Activated naive CD8-positive, alpha-beta T cell (primary cell): ENCODE data around the gene PTPN22.
A peak's percentile ranks its signal among the peaks of the same experiment; 100 is the strongest.

Experiments used
- H3K27ac Mint-ChIP-seq: one replicate; pipeline ENCODE4 v1.8.0; 2021; ENCODE audit warnings: mixed read lengths
- H3K27me3 Mint-ChIP-seq: one replicate; pipeline ENCODE4 v1.8.0; 2021; ENCODE audit warnings: mixed read lengths
- H3K36me3 Mint-ChIP-seq: one replicate; pipeline ENCODE4 v1.8.0; 2021; ENCODE audit warnings: mixed read lengths
- H3K4me1 Mint-ChIP-seq: one replicate; pipeline ENCODE4 v1.8.0; 2021; ENCODE audit warnings: low read depth, mixed read lengths
- H3K4me3 Mint-ChIP-seq: one replicate; pipeline ENCODE4 v1.8.0; 2021; ENCODE audit warnings: mild to moderate bottlenecking, mixed read lengths
- H3K9me3 Mint-ChIP-seq: one replicate; pipeline ENCODE4 v1.8.0; 2021; ENCODE audit warnings: low read depth, mixed read lengths

The PTPN22 gene

DNA sequence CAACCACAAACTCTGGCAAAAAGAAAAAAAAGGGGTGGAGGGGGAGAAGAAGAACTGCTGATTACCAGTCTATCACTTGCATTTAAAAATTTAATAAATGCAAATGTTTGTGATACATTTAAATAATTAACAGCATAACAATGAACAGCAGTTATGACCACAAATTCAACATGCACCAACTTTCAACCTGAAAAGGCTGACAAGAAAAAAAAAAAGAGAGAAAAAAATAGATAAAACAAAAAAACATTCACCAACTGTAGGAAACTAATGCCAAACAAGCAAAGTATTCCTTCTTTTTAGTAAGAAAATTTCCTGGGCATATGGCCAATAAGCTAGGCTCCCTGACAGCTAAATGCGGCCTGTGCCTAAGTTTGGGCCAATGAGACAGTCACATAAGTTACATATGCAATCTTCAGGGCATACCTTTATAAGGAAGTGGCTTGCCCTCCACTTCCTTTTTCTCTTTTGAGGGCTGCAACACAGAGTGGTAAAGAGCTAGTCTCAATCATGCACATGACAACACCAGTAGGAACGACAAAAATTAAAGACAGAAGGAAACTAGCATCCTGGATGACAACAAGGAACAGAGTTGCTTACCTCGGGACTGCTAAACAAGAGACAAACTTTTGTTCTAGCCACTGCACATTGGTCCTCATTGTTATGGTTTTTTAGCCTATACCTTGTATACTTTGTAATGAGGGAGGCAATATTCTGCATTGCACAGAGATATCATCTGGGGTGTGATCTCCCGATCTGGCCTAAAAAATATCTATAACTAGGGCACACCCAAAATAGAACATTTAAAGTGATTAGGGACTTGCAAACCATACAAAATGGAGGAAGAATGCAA lies 88.0 kb downstream of the PTPN22 start:
- peaks cover 57% of the 10 kb centered on the region for H3K4me1 Mint-ChIP-seq
- no peaks in the 10 kb centered on the region for H3K27me3 Mint-ChIP-seq
- H3K4me3 Mint-ChIP-seq: peak overlapping the region; percentile 80
- H3K9me3 Mint-ChIP-seq: peaks cover 3% of the 10 kb centered on the region
- no peak overlapping the region for H3K27ac Mint-ChIP-seq
- peaks cover 7% of the 10 kb centered on the region for H3K36me3 Mint-ChIP-seq

GRCh38 chr1:113782406-113782805 lies 89.1 kb downstream of the PTPN22 start:
- Mint-ChIP-seq H3K27ac (no peak overlapping the region), H3K27me3 (no peaks in the 10 kb centered on the region), H3K4me3 (no peak overlapping the region), H3K9me3 (peaks cover 4% of the 10 kb centered on the region), H3K4me1 (peaks cover 48% of the 10 kb centered on the region), H3K36me3 (peaks cover 5% of the 10 kb centered on the region)

- Mint-ChIP-seq H3K27me3 (no peaks in the 10 kb centered on the region), H3K4me3 (no peak overlapping the region), H3K27ac (no peak overlapping the region), H3K36me3 (peaks cover 8% of the 10 kb centered on the region), H3K4me1 (peaks cover 32% of the 10 kb centered on the region), H3K9me3 (peaks cover 4% of the 10 kb centered on the region)
These were observed 91.0 kb downstream of the PTPN22 start for GRCh38 chr1:113780374-113781146.

DNA sequence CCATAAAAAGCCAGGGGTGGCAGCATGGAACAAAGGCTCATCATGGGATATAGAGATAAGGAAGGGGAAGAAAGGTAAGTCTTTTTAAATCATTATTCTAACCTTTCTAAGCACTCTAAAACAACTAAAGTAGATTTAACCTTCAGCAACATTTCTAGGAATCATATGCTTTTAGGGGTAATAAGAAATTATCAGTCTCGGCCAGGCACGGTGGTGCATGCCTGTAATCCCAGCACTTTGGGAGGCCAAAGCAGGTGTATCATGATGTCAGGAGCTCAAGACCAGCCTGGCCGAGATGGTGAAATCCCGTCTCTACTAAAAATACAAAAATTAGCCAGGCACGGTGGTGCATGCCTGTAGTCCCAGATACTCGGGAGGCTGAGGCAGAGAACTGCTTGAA lies 92.0 kb downstream of the PTPN22 start:
- no peak overlapping the region for H3K4me3 Mint-ChIP-seq
- H3K27me3 Mint-ChIP-seq: no peaks in the 10 kb centered on the region
- H3K36me3 Mint-ChIP-seq: peaks cover 8% of the 10 kb centered on the region
- H3K9me3 Mint-ChIP-seq: peaks cover 4% of the 10 kb centered on the region
- peaks cover 24% of the 10 kb centered on the region for H3K4me1 Mint-ChIP-seq
- no peak overlapping the region for H3K27ac Mint-ChIP-seq

DNA sequence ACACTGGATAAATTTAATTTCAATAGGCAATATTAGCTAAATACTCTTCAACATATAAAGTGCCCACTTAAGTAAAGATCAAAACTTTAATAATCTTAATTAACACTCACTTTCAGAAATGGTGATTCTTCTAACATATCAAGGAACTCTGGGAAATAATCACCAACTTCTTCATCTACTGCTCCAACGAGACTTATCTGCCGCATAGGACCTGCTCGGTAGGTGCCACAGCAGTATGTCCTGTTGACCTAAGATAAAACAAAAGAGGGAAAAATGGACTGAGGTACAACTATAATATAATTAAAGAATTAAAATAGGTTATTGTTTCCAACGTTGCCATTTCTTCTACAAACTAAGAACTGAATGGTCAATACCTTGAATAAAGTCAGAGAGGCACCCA lies 94.0 kb downstream of the PTPN22 start:
- peaks cover 8% of the 10 kb centered on the region for H3K36me3 Mint-ChIP-seq
- H3K27ac Mint-ChIP-seq: no peak overlapping the region
- H3K9me3 Mint-ChIP-seq: peaks cover 4% of the 10 kb centered on the region
- H3K27me3 Mint-ChIP-seq: no peaks in the 10 kb centered on the region
- peaks cover 5% of the 10 kb centered on the region for H3K4me1 Mint-ChIP-seq
- H3K4me3 Mint-ChIP-seq: no peak overlapping the region

- Mint-ChIP-seq H3K27ac (peak overlapping the region; percentile 43), H3K4me1 (peaks cover 34% of the 10 kb centered on the region), H3K4me3 (no peak overlapping the region), H3K9me3 (no peaks in the 10 kb centered on the region), H3K27me3 (no peaks in the 10 kb centered on the region), H3K36me3 (peaks cover 22% of the 10 kb centered on the region)
These were observed 101.5 kb downstream of the PTPN22 start for GRCh38 chr1:113770031-113770430.

- Mint-ChIP-seq H3K27me3 (no peaks in the 10 kb centered on the region), H3K27ac (peak overlapping the region; percentile 43), H3K4me3 (no peak overlapping the region), H3K4me1 (peaks cover 34% of the 10 kb centered on the region), H3K9me3 (no peaks in the 10 kb centered on the region), H3K36me3 (peaks cover 22% of the 10 kb centered on the region)
These were observed 101.9 kb downstream of the PTPN22 start for GRCh38 chr1:113769601-113769970.

GRCh38 chr1:113768916-113769600 lies 102.5 kb downstream of the PTPN22 start:
- peaks cover 22% of the 10 kb centered on the region for H3K36me3 Mint-ChIP-seq
- H3K4me1 Mint-ChIP-seq: peaks cover 34% of the 10 kb centered on the region
- peak overlapping the region; percentile 43 for H3K27ac Mint-ChIP-seq
- H3K9me3 Mint-ChIP-seq: no peaks in the 10 kb centered on the region
- H3K27me3 Mint-ChIP-seq: no peaks in the 10 kb centered on the region
- H3K4me3 Mint-ChIP-seq: no peak overlapping the region

GRCh38 chr1:113765306-113766230 lies 105.9 kb downstream of the PTPN22 start:
- peaks cover 20% of the 10 kb centered on the region for H3K36me3 Mint-ChIP-seq
- no peaks in the 10 kb centered on the region for H3K9me3 Mint-ChIP-seq
- H3K27me3 Mint-ChIP-seq: no peaks in the 10 kb centered on the region
- peak overlapping the region; percentile 38 for H3K27ac Mint-ChIP-seq
- H3K4me1 Mint-ChIP-seq: peaks cover 24% of the 10 kb centered on the region
- H3K4me3 Mint-ChIP-seq: no peak overlapping the region
